ENCODE results near the gene CAPN1.

GRCh38 chr11:65181569-65182257, at the start of gene CAPN1:
- no peak for TF ChIP-seq CTCF (IDR thresholded peaks at IDR 0.05; ENCODE audit: poor library complexity, severe bottlenecking)
- no peak for TF ChIP-seq REST (IDR thresholded peaks at IDR 0.05; ENCODE audit: borderline replicate concordance)
- TF ChIP-seq POLR2AphosphoS5 (IDR thresholded peaks at IDR 0.05), result no peak
- no peak for TF ChIP-seq EZH2 (IDR thresholded peaks at IDR 0.05; ENCODE audit: borderline replicate concordance, insufficient read depth, low read length, poor library complexity, severe bottlenecking)
- no peak for TF ChIP-seq TAF1 (IDR thresholded peaks at IDR 0.05; ENCODE audit: low read depth)
- no peak for TF ChIP-seq RAD21 (conservative IDR thresholded peaks at IDR 0.05)
- peak; percentile 21 for TF ChIP-seq MXI1 (conservative IDR thresholded peaks at IDR 0.05; ENCODE audit: poor library complexity, severe bottlenecking)
